B cell (primary cell): ENCODE data around the gene ZFX. TPM values are rescaled to one million over a fixed set of nuclear protein-coding genes. Genes with fewer than 3 reads are reported as not detected.

ENCODE experiments used
- ATAC-seq: fragments of 200-7000 bp; cut with Tn5 transposase; one replicate; pipeline ENCODE4 v1.10.0; 2021; ENCODE audit warnings: low read depth, mild to moderate bottlenecking, moderate number of reproducible peaks, moderate library complexity
- CTCF ChIA-PET: fragments of 350-600 bp; sonication (Branson Sonifier 250); formaldehyde crosslinking; loops from one replicate; lab custom pipeline; 2021; ENCODE audit warnings: antibody characterized with exemption, inconsistent platforms; lab: Charles Lee
- POLR2A ChIA-PET: fragments of 350-600 bp; sonication (Branson Sonifier 250); formaldehyde crosslinking; loops from one replicate; lab custom pipeline; 2021; ENCODE audit warnings: antibody characterized with exemption; lab: Charles Lee
- DNase-seq: peaks from one replicate; pipeline ENCODE4 v3.0.0; 2013
- H2AFZ ChIP-seq: 2 replicates; pipeline ENCODE4 v1.6.1; 2012; ENCODE audit warnings: mild to moderate bottlenecking, low read depth, low read length; ENCODE audit not compliant: insufficient read depth, poor library complexity, severe bottlenecking
- H3K27ac ChIP-seq, 2 donors: 1 replicate in 1 of 2; 2 replicates in 1 of 2; pipeline ENCODE4 v1.5.1; 2012 to 2013; ENCODE audit warnings: low read length in 2 of 2, mild to moderate bottlenecking in 2 of 2, moderate library complexity in 1 of 2
- H3K27me3 ChIP-seq, 4 experiments: fragments of 200-600 bp in 1 of 4; sonication (generic) in 1 of 4; replicated peaks in 1 of 4; 1 replicate in 2 of 4; 2 replicates in 2 of 4; pipeline versions ENCODE4 v1.6.1 to v1.7.0; 2013 to 2016; ENCODE audit warnings: low read length in 3 of 4, mild to moderate bottlenecking in 2 of 4, mixed read lengths in 1 of 4, moderate library complexity in 1 of 4; ENCODE audit not compliant: insufficient read depth in 4 of 4, control insufficient read depth in 3 of 4; ENCODE audit errors: control extremely low read depth in 1 of 4
- H3K36me3 ChIP-seq, 2 experiments: replicated peaks in 1 of 2; 1 replicate in 1 of 2; 2 replicates in 1 of 2; pipeline versions ENCODE4 v1.6.1 to v1.7.1; 2013; ENCODE audit warnings: low read length in 1 of 2; ENCODE audit not compliant: insufficient read depth in 2 of 2, control insufficient read depth in 1 of 2; ENCODE audit errors: control extremely low read depth in 1 of 2, extremely low read depth in 1 of 2
- H3K4me1 ChIP-seq, 2 donors: fragments of 200-600 bp in 1 of 2; sonication (generic) in 1 of 2; 1 replicate in 1 of 2; 2 replicates in 1 of 2; pipeline versions ENCODE4 v1.5.1 to v1.6.1; 2013 to 2017; ENCODE audit warnings: low read length in 2 of 2; ENCODE audit not compliant: control insufficient read depth in 2 of 2, insufficient read depth in 2 of 2
- H3K4me2 ChIP-seq: replicated peaks from 2 replicates; pipeline ENCODE3; 2012; ENCODE audit warnings: mild to moderate bottlenecking, low read depth, low read length; ENCODE audit not compliant: poor library complexity, severe bottlenecking
- H3K4me3 ChIP-seq, 5 experiments: fragments of 200-600 bp in 1 of 5; sonication (generic) in 1 of 5; 1 replicate in 3 of 5; 2 replicates in 2 of 5; pipeline versions ENCODE4 v1.5.1 to v1.7.0; 2011 to 2016; ENCODE audit warnings: low read length in 4 of 5, mild to moderate bottlenecking in 4 of 5, low read depth in 2 of 5, control low read depth in 1 of 5, moderate library complexity in 1 of 5; ENCODE audit not compliant: insufficient read depth in 1 of 5; ENCODE audit errors: control extremely low read depth in 1 of 5, extremely low read depth in 1 of 5
- H3K79me2 ChIP-seq: fragments of 200-600 bp; sonication (generic); one replicate; pipeline ENCODE4 v1.6.0; 2016; ENCODE audit warnings: low read length; ENCODE audit not compliant: control insufficient read depth, insufficient read depth
- H3K9ac ChIP-seq: fragments of 200-600 bp; sonication (generic); 2 replicates; pipeline ENCODE4 v1.6.1; 2017; ENCODE audit warnings: mild to moderate bottlenecking, low read length, moderate library complexity
- H3K9me3 ChIP-seq, 3 donors: one replicate each; pipeline versions ENCODE4 v1.6.1 to v1.7.1; 2013; ENCODE audit warnings: low read length in 2 of 3; ENCODE audit not compliant: control insufficient read depth in 2 of 3, insufficient read depth in 1 of 3; ENCODE audit errors: control extremely low read depth in 1 of 3
- H4K20me1 ChIP-seq: 2 replicates; pipeline ENCODE4 v1.6.0; 2012; ENCODE audit warnings: mild to moderate bottlenecking, low read length; ENCODE audit not compliant: insufficient read depth, control insufficient read depth, poor library complexity, severe bottlenecking
- H3K27ac Mint-ChIP-seq: one replicate; pipeline ENCODE4 v1.8.0; 2021; ENCODE audit warnings: mixed read lengths
- H3K27me3 Mint-ChIP-seq: one replicate; pipeline ENCODE4 v1.8.0; 2021; ENCODE audit warnings: mixed read lengths
- H3K4me1 Mint-ChIP-seq: one replicate; pipeline ENCODE4 v1.8.0; 2021; ENCODE audit warnings: mixed read lengths
- H3K4me3 Mint-ChIP-seq: one replicate; pipeline ENCODE4 v1.8.0; 2021; ENCODE audit warnings: mixed read lengths
- H3K9me3 Mint-ChIP-seq: one replicate; pipeline ENCODE4 v1.8.0; 2022; ENCODE audit warnings: mixed read lengths; ENCODE audit not compliant: insufficient read depth
- EZH2 ChIP-seq: IDR thresholded peaks from 2 replicates; pipeline ENCODE4 v1.6.1; 2012; ENCODE audit warnings: borderline replicate concordance, low read depth, mild to moderate bottlenecking, moderate library complexity, low read length; ENCODE audit not compliant: insufficient read depth, poor library complexity, severe bottlenecking
- WGBS: methylation state at CpG from one replicate; pipeline ENCODE4 v1.1.5; 2013; ENCODE audit warnings: missing lambda C conversion rate; ENCODE audit not compliant: insufficient coverage; 5-methylcytosine and 5-hydroxymethylcytosine counted together
- intact Hi-C: fragments of 100-400 bp; cut with micrococcal nuclease; formaldehyde crosslinking; loops from one replicate; pipeline ENCODE4 v1.10.0; 2022
- polyA plus RNA-seq: library from polyadenylated mRNA; depleted of rRNA; stranded (reverse); fragments of >200 nt; gene quantifications from 2 replicates; pipeline ENCODE4 v1.2.3, GENCODE V29; 2012
- total RNA-seq, 2 donors: library from RNA; stranded (reverse); fragments of 120-200 nt in 1 of 2; gene quantifications; 1 replicate in 1 of 2; 2 replicates in 1 of 2; pipeline versions ENCODE4 v1.2.3 to v1.2.4, GENCODE V29; 2013 to 2022
- TF ChIP-seq, protein P1 (sequence below): fragments of 200-600 bp; IDR thresholded peaks from one replicate; pipeline ENCODE4 v1.8.0; 2022; ENCODE audit warnings: antibody characterized with exemption, mild to moderate bottlenecking

ZFX gene
- total and polyA plus RNA-seq, 2 donors (not counting 1 experiment from before 2014, with no cell fraction given): 31.3 to 81.8 TPM

DNA sequence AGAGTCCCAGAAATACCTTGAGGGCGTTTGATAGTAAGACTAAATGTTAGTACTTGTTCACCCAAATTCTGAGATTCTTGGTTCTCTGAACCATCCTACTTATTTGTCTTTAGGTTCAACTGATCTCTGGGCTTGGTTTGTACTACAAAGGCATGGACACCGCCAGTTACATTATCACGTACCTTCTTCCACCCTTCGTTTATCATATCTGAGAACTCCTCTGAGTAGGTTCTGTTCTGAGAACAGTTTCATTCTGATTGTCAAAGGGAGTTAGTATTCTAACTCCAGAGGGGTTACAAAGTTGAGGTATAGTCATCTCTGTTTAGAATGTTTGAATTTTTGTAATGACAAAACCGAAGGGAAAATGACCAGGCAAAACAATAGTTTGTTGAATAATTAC lies 19.3 kb downstream of the ZFX start:
- Histone ChIP-seq H3K36me3 (peaks cover 0 to 9% of the 10 kb centered on the region in 2 experiments), H3K4me1 (peaks cover 31 to 40% of the 10 kb centered on the region in 2 donors), H3K9me3 (no peaks in the 10 kb centered on the region), H3K4me3 (no peak overlapping the region), H3K9ac (peak overlapping the region; percentile 11), H3K27ac (peak overlapping the region; percentile 12 to 70), H3K27me3 (no peaks in the 10 kb centered on the region), H2AFZ (no peak overlapping the region), H4K20me1 (peaks cover 84% of the 10 kb centered on the region), H3K79me2 (peaks cover 99% of the 10 kb centered on the region), H3K4me2 (peak overlapping the region; percentile 56)
- intact Hi-C loops: loop anchor here (5.0 kb wide), 1 partner anchor 33 kb away; no protein-coding TSS in a partner anchor
- WGBS: no CpG with 5 or more reads among the region's 5 CpGs
- H3K27me3 Mint-ChIP-seq: no peaks in the 10 kb centered on the region
- peaks cover 38% of the 10 kb centered on the region for H3K4me1 Mint-ChIP-seq
- CTCF ChIA-PET: interaction anchor here (0.6 kb wide), 1 partner anchor 31 kb away, joined by 3 read pairs; no protein-coding TSS in a partner anchor
- peak; percentile 12 for ATAC-seq
- H3K9me3 Mint-ChIP-seq: no peaks in the 10 kb centered on the region
- no peak for DNase-seq
- POLR2A ChIA-PET: no interaction called here
- TF ChIP-seq EZH2: no peak
- TF ChIP-seq, protein P1, sequence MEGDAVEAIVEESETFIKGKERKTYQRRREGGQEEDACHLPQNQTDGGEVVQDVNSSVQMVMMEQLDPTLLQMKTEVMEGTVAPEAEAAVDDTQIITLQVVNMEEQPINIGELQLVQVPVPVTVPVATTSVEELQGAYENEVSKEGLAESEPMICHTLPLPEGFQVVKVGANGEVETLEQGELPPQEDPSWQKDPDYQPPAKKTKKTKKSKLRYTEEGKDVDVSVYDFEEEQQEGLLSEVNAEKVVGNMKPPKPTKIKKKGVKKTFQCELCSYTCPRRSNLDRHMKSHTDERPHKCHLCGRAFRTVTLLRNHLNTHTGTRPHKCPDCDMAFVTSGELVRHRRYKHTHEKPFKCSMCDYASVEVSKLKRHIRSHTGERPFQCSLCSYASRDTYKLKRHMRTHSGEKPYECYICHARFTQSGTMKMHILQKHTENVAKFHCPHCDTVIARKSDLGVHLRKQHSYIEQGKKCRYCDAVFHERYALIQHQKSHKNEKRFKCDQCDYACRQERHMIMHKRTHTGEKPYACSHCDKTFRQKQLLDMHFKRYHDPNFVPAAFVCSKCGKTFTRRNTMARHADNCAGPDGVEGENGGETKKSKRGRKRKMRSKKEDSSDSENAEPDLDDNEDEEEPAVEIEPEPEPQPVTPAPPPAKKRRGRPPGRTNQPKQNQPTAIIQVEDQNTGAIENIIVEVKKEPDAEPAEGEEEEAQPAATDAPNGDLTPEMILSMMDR: no peak
- H3K4me3 Mint-ChIP-seq: peak overlapping the region; percentile 81
- peak overlapping the region; percentile 71 for H3K27ac Mint-ChIP-seq

DNA sequence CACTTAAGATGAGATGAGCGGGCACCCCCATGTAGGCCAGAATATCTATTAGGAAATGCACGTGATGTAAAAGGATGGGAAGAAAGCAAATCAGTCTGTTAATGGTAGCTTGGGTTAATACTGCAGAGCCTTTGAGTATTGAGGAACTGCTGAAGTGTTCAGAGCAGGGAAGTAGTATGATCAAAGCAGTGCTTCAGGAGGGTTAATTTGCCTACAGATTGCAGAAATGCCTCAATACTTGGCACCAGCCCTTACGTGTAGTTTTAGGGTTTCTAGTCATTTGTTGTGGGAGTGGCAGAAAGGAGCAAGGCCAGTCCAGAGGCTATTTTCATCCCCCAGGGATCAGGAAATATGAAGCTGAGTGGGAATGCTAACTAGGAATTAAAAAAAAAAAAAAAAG lies 19.7 kb downstream of the ZFX start:
- Histone ChIP-seq H3K9ac (peak overlapping the region; percentile 25), H3K9me3 (no peaks in the 10 kb centered on the region), H2AFZ (no peak overlapping the region), H3K4me3 (peak overlapping the region in 1 of 5 experiments; percentile 3), H3K4me2 (peak overlapping the region; percentile 56), H3K36me3 (peaks cover 0 to 9% of the 10 kb centered on the region in 2 experiments), H3K79me2 (peaks cover 98% of the 10 kb centered on the region), H3K4me1 (peaks cover 31 to 40% of the 10 kb centered on the region in 2 donors), H3K27me3 (no peaks in the 10 kb centered on the region), H3K27ac (peak overlapping the region; percentile 44 to 70), H4K20me1 (peaks cover 80% of the 10 kb centered on the region)
- CTCF ChIA-PET: no interaction called here
- intact Hi-C loops: loop anchor here (5.0 kb wide), 1 partner anchor 33 kb away; no protein-coding TSS in a partner anchor
- no CpG with 5 or more reads among the region's 3 CpGs for WGBS
- Mint-ChIP-seq H3K27me3 (no peaks in the 10 kb centered on the region), H3K9me3 (no peaks in the 10 kb centered on the region), H3K27ac (peak overlapping the region; percentile 81), H3K4me3 (peak overlapping the region; percentile 81), H3K4me1 (peaks cover 38% of the 10 kb centered on the region)
- POLR2A ChIA-PET: interaction anchor here (0.7 kb wide), 1 partner anchor 21 kb away, joined by 3 read pairs; no protein-coding TSS in a partner anchor
- ATAC-seq (peak; percentile 78), DNase-seq (peak; percentile 53)
- no peak for TF ChIP-seq EZH2
- TF ChIP-seq, protein P1: no peak
